Smooth muscle cell (in vitro differentiated cells): Measurements from ENCODE around the gene LDLRAP1. TPM values are rescaled to one million over a fixed set of nuclear protein-coding genes. Genes with fewer than 3 reads are reported as not detected.

Experiments
- DNase-seq: peaks from one replicate; lab custom pipeline; 2025; ENCODE audit not compliant: unreplicated experiment; lab: John Stamatoyannopoulos, UW
- H2AFZ ChIP-seq: fragments of 200-600 bp; sonication (generic); 2 replicates; pipeline ENCODE4 v1.6.0; 2016; ENCODE audit warnings: antibody characterized with exemption, low read depth, mild to moderate bottlenecking
- H3F3A ChIP-seq: fragments of 200-600 bp; sonication (generic); 2 replicates; pipeline ENCODE4 v1.6.0; 2017; ENCODE audit warnings: antibody characterized with exemption, low read depth
- H3K27ac ChIP-seq: fragments of 200-600 bp; sonication (generic); 2 replicates; pipeline ENCODE4 v1.5.1; 2016; ENCODE audit warnings: low read depth, mild to moderate bottlenecking
- H3K27me3 ChIP-seq: fragments of 200-600 bp; sonication (generic); 2 replicates; pipeline ENCODE4 v1.6.1; 2016; ENCODE audit warnings: low read depth, mild to moderate bottlenecking
- H3K36me3 ChIP-seq: fragments of 200-600 bp; sonication (generic); 2 replicates; pipeline ENCODE4 v1.5.1; 2016; ENCODE audit warnings: low read depth
- H3K4me1 ChIP-seq: fragments of 200-600 bp; sonication (generic); 2 replicates; pipeline ENCODE4 v1.5.1; 2016; ENCODE audit warnings: low read depth
- H3K4me2 ChIP-seq: fragments of 200-600 bp; sonication (generic); 2 replicates; pipeline ENCODE4 v1.6.0; 2016; ENCODE audit warnings: mild to moderate bottlenecking
- H3K4me3 ChIP-seq: fragments of 200-600 bp; sonication (generic); 2 replicates; pipeline ENCODE4 v1.5.1; 2016; ENCODE audit warnings: mild to moderate bottlenecking
- H3K79me2 ChIP-seq: fragments of 200-600 bp; sonication (generic); 2 replicates; pipeline ENCODE4 v1.6.0; 2016; ENCODE audit warnings: low read depth, mild to moderate bottlenecking
- H3K9ac ChIP-seq: fragments of 200-600 bp; sonication (generic); 2 replicates; pipeline ENCODE4 v1.6.0; 2016; ENCODE audit warnings: low read depth
- H3K9me3 ChIP-seq: fragments of 200-600 bp; sonication (generic); replicated peaks from 2 replicates; pipeline ENCODE4 v1.5.1; 2016; ENCODE audit warnings: low read depth
- H4K20me1 ChIP-seq: fragments of 200-600 bp; sonication (generic); 2 replicates; pipeline ENCODE4 v1.6.0; 2016; ENCODE audit warnings: low read depth
- CTCF ChIP-seq: fragments of 200-600 bp; sonication (generic); IDR thresholded peaks from 2 replicates; pipeline ENCODE4 v1.5.1; 2017; ENCODE audit warnings: borderline replicate concordance, mild to moderate bottlenecking, antibody characterized with exemption; ENCODE audit not compliant: insufficient read depth, poor library complexity, severe bottlenecking
- WGBS: methylation state at CpG from one replicate; pipeline ENCODE4 v1.1.7; 2016; ENCODE audit warnings: low lambda C conversion rate; 5-methylcytosine and 5-hydroxymethylcytosine counted together
- polyA plus RNA-seq: library from polyadenylated mRNA; unstranded; fragments of >200 nt; fragmentation: Nextera tagmentation; extraction: Ambion mirVana; gene quantifications from 2 replicates; pipeline ENCODE4 v1.2.1, GENCODE V29; 2016
- total RNA-seq: library from RNA; depleted of rRNA; stranded (reverse); fragments of >200 nt; gene quantifications from 2 replicates; pipeline ENCODE4 v1.2.3, GENCODE V29; 2014

The LDLRAP1 gene
- total and polyA plus RNA-seq, 2 experiments from 2014 or later = 19.5 to 39.0 TPM

GRCh38 chr1:25562928-25563283, 19.5 kb downstream of the LDLRAP1 start:
- Histone ChIP-seq H3K27ac (no peak overlapping the region), H3K4me1 (peaks cover 23% of the 10 kb centered on the region), H3K27me3 (no peaks in the 10 kb centered on the region), H3K9ac (no peak overlapping the region), H3F3A (peaks cover 10% of the 10 kb centered on the region), H3K4me2 (no peak overlapping the region), H4K20me1 (peaks cover 43% of the 10 kb centered on the region), H2AFZ (no peak overlapping the region), H3K36me3 (no peaks in the 10 kb centered on the region), H3K9me3 (no peaks in the 10 kb centered on the region), H3K4me3 (no peak overlapping the region), H3K79me2 (no peaks in the 10 kb centered on the region)
- DNase-seq = no peak
- WGBS = 94% methylated on average over 9 of the region's 9 CpGs
- no peak for TF ChIP-seq CTCF

- no peak for DNase-seq
- Histone ChIP-seq H3F3A (peaks cover 15% of the 10 kb centered on the region), H3K9me3 (no peaks in the 10 kb centered on the region), H3K4me2 (no peak overlapping the region), H3K9ac (no peak overlapping the region), H4K20me1 (peaks cover 37% of the 10 kb centered on the region), H3K79me2 (no peaks in the 10 kb centered on the region), H3K27me3 (no peaks in the 10 kb centered on the region), H3K4me1 (peaks cover 29% of the 10 kb centered on the region), H3K27ac (no peak overlapping the region), H2AFZ (no peak overlapping the region), H3K4me3 (no peak overlapping the region), H3K36me3 (no peaks in the 10 kb centered on the region)
- WGBS = 97% methylated on average over 20 of the region's 20 CpGs
- no peak for TF ChIP-seq CTCF
Measured at GRCh38 chr1:25563330-25564215, 20.2 kb downstream of the LDLRAP1 start.

GRCh38 chr1:25564777-25565574, 21.6 kb downstream of the LDLRAP1 start:
- no peak for DNase-seq
- H4K20me1 ChIP-seq = peaks cover 24% of the 10 kb centered on the region
- H2AFZ ChIP-seq = no peak overlapping the region
- no peaks in the 10 kb centered on the region for H3K79me2 ChIP-seq
- H3K27ac ChIP-seq = peak overlapping the region; percentile 99
- WGBS = 61% methylated on average over 14 of the region's 14 CpGs
- peaks cover 32% of the 10 kb centered on the region for H3K4me1 ChIP-seq
- no peak overlapping the region for H3K4me3 ChIP-seq
- H3K27me3 ChIP-seq = no peaks in the 10 kb centered on the region
- H3K9me3 ChIP-seq = no peaks in the 10 kb centered on the region
- H3K9ac ChIP-seq = no peak overlapping the region
- H3K36me3 ChIP-seq = no peaks in the 10 kb centered on the region
- peak overlapping the region; percentile 66 for H3K4me2 ChIP-seq
- H3F3A ChIP-seq = peaks cover 23% of the 10 kb centered on the region
- TF ChIP-seq CTCF = no peak
